Activated T-cell treated with anti-CD3 and anti-CD28 coated beads for 48 hours (primary cell): Measurements from ENCODE around the gene TSPAN11.
"Not testable (repeated sequence)": the region's sequence is repeated elsewhere in the genome, so short reads cannot be mapped to it uniquely, and the experiment has no call there.

ENCODE experiments used
- DNase-seq: peaks from one replicate; pipeline ENCODE4 v3.0.0-alpha.2; 2020; ENCODE audit warnings: low read depth

Gene TSPAN11

GRCh38 chr12:31019561-31019960 lies 93.0 kb downstream of the TSPAN11 start:
- no peak for DNase-seq

- DNase-seq = no peak
These were observed 93.4 kb downstream of the TSPAN11 start for GRCh38 chr12:31019976-31020375.

GRCh38 chr12:31020385-31021166 lies 94.0 kb downstream of the TSPAN11 start:
- DNase-seq = no peak

GRCh38 chr12:31021181-31021580 lies 94.6 kb downstream of the TSPAN11 start:
- DNase-seq = no peak

GRCh38 chr12:31021809-31022494 lies 95.4 kb downstream of the TSPAN11 start:
- DNase-seq = no peak

GRCh38 chr12:31023271-31023724 lies 96.8 kb downstream of the TSPAN11 start:
- no peak for DNase-seq

- DNase-seq = no peak
These were observed 99.7 kb downstream of the TSPAN11 start for GRCh38 chr12:31026202-31026601.

- DNase-seq = not testable (repeated sequence)
These were observed 100.5 kb downstream of the TSPAN11 start for GRCh38 chr12:31027006-31027405.

- DNase-seq = no peak
These were observed 102.9 kb downstream of the TSPAN11 start for GRCh38 chr12:31029468-31029867.

GRCh38 chr12:31029916-31030562 lies 103.5 kb downstream of the TSPAN11 start:
- no peak for DNase-seq

GRCh38 chr12:31031951-31032335 lies 105.4 kb downstream of the TSPAN11 start:
- DNase-seq = no peak

- DNase-seq = no peak
These were observed 106.6 kb downstream of the TSPAN11 start for GRCh38 chr12:31033146-31033545.

GRCh38 chr12:31033681-31034080 lies 107.1 kb downstream of the TSPAN11 start:
- no peak for DNase-seq

GRCh38 chr12:31034372-31034771 lies 107.8 kb downstream of the TSPAN11 start:
- no peak for DNase-seq

GRCh38 chr12:31035226-31035625 lies 108.7 kb downstream of the TSPAN11 start:
- DNase-seq = no peak

- DNase-seq = no peak
These were observed 109.6 kb downstream of the TSPAN11 start for GRCh38 chr12:31035967-31036665.

- no peak for DNase-seq
These were observed 110.5 kb downstream of the TSPAN11 start for GRCh38 chr12:31037028-31037427.

GRCh38 chr12:31037931-31038330 lies 111.4 kb downstream of the TSPAN11 start:
- DNase-seq = no peak

- no peak for DNase-seq
These were observed 114.6 kb downstream of the TSPAN11 start for GRCh38 chr12:31041033-31041564.
